Activated B cell treated with CpG ODN at 0.5 μM for 24 hours (primary cell): ENCODE results near the gene ACAP2. TPM values are rescaled to one million over a fixed set of nuclear protein-coding genes. Genes with fewer than 3 reads are reported as not detected.
"Not testable (repeated sequence)": the region's sequence is repeated elsewhere in the genome, so short reads cannot be mapped to it uniquely, and the experiment has no call there.

Experiments used
- ATAC-seq: fragments of 200-7000 bp; cut with Tn5 transposase; one replicate; pipeline ENCODE4 v1.10.0; 2021; ENCODE audit warnings: low read depth, mild to moderate bottlenecking, moderate library complexity
- CTCF ChIA-PET: fragments of 350-600 bp; sonication (Branson Sonifier 250); formaldehyde crosslinking; loops from one replicate; lab custom pipeline; 2021; ENCODE audit warnings: antibody characterized with exemption; lab: Charles Lee
- POLR2A ChIA-PET: fragments of 350-600 bp; sonication (Branson Sonifier 250); formaldehyde crosslinking; loops from one replicate; lab custom pipeline; 2021; ENCODE audit warnings: antibody characterized with exemption; lab: Charles Lee
- DNase-seq: peaks from one replicate; pipeline ENCODE4 v3.0.0; 2022
- H3K27ac Mint-ChIP-seq: one replicate; pipeline ENCODE4 v1.8.0; 2020; ENCODE audit warnings: mixed read lengths
- H3K27me3 Mint-ChIP-seq: one replicate; pipeline ENCODE4 v1.8.0; 2021; ENCODE audit warnings: mixed read lengths
- H3K36me3 Mint-ChIP-seq: one replicate; pipeline ENCODE4 v1.8.0; 2021; ENCODE audit warnings: low read depth, mixed read lengths
- H3K4me1 Mint-ChIP-seq: one replicate; pipeline ENCODE4 v1.8.0; 2021; ENCODE audit warnings: mixed read lengths
- H3K4me3 Mint-ChIP-seq: one replicate; pipeline ENCODE4 v1.8.0; 2020; ENCODE audit warnings: mild to moderate bottlenecking, mixed read lengths
- H3K9me3 Mint-ChIP-seq: one replicate; pipeline ENCODE4 v1.8.0; 2020; ENCODE audit warnings: mixed read lengths
- intact Hi-C: fragments of 100-400 bp; cut with micrococcal nuclease; formaldehyde crosslinking; loops from one replicate; pipeline ENCODE4 v1.15.1; 2024
- total RNA-seq: library from RNA; stranded (reverse); gene quantifications from 2 replicates; pipeline ENCODE4 v1.2.3, GENCODE V29; 2022
- TF ChIP-seq, protein P1 (sequence below): fragments of 200-600 bp; IDR thresholded peaks from one replicate; pipeline ENCODE4 v1.8.0; 2022; ENCODE audit warnings: antibody characterized with exemption, mild to moderate bottlenecking

Gene ACAP2
- total RNA-seq, 1 donor from 2014 or later = 89.7 TPM

DNA sequence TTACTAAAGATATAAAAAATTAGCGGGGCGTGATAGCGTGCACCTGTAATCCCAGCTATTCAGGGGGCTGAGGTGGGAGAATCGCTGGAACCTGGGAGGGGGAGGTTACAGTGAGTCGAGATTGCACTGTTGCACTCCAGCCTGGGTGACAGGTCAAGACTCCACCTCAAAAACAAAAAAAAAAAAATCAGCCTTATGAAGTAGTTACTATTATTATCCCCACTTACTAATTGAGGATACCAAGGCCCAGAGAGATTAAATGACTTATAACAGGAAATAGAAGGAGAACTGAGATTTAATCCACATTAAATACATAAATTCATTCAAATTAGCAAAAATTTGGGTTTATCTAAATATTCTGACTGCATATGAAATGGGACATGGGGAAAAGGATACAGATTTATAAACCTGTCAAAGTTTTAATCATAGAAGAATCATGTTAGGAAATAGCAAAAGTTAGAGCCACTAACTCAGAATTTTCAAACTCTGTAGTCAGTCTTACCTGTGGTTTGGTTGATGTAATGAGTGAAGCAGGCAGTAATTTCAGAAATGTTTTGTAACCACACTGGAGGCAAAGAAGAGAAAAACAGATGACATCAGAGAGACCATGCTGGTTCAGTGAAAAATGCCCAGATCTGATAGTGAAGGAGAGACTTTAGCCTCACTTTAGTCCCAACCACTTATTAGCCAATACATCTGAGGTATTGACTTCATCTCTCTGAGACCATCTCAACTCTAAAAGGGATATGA lies 25.0 kb upstream of the ACAP2 start:
- Mint-ChIP-seq H3K4me1 (peaks cover 6% of the 10 kb centered on the region), H3K27me3 (no peaks in the 10 kb centered on the region), H3K4me3 (no peak overlapping the region), H3K27ac (peak overlapping the region; percentile 25), H3K9me3 (peaks cover 14% of the 10 kb centered on the region), H3K36me3 (no peaks in the 10 kb centered on the region)
- ChIA-PET CTCF (no interaction called here), POLR2A (no interaction called here)
- intact Hi-C loops = no loop called here
- TF ChIP-seq, protein P1, sequence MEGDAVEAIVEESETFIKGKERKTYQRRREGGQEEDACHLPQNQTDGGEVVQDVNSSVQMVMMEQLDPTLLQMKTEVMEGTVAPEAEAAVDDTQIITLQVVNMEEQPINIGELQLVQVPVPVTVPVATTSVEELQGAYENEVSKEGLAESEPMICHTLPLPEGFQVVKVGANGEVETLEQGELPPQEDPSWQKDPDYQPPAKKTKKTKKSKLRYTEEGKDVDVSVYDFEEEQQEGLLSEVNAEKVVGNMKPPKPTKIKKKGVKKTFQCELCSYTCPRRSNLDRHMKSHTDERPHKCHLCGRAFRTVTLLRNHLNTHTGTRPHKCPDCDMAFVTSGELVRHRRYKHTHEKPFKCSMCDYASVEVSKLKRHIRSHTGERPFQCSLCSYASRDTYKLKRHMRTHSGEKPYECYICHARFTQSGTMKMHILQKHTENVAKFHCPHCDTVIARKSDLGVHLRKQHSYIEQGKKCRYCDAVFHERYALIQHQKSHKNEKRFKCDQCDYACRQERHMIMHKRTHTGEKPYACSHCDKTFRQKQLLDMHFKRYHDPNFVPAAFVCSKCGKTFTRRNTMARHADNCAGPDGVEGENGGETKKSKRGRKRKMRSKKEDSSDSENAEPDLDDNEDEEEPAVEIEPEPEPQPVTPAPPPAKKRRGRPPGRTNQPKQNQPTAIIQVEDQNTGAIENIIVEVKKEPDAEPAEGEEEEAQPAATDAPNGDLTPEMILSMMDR = no peak
- ATAC-seq = no peak
- no peak for DNase-seq

DNA sequence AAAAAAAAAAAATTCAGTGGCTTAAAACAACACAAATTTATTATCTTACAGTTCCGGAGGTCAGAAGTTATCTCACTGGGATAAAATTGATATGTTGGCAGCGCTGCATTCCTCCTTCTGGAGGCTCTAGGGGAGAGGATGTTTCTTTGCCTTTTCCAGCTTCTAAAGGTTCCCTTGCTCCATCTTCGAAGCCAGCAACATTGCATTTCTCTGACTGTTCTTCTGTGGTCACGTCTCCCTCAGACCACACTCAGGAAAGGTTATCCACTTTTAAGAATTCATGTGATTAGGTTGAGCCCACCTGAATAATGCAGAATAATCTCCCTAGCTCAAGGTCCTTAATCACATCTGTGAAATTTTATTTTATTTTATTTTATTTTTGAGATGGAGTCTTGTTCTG lies 23.4 kb upstream of the ACAP2 start:
- peaks cover 6% of the 10 kb centered on the region for H3K4me1 Mint-ChIP-seq
- ChIA-PET CTCF (no interaction called here), POLR2A (no interaction called here)
- TF ChIP-seq, protein P1 = no peak
- H3K27me3 Mint-ChIP-seq = no peaks in the 10 kb centered on the region
- ATAC-seq = no peak
- intact Hi-C loops = no loop called here
- no peak overlapping the region for H3K27ac Mint-ChIP-seq
- DNase-seq = no peak
- no peak overlapping the region for H3K4me3 Mint-ChIP-seq
- H3K9me3 Mint-ChIP-seq = peaks cover 14% of the 10 kb centered on the region
- H3K36me3 Mint-ChIP-seq = no peaks in the 10 kb centered on the region

DNA sequence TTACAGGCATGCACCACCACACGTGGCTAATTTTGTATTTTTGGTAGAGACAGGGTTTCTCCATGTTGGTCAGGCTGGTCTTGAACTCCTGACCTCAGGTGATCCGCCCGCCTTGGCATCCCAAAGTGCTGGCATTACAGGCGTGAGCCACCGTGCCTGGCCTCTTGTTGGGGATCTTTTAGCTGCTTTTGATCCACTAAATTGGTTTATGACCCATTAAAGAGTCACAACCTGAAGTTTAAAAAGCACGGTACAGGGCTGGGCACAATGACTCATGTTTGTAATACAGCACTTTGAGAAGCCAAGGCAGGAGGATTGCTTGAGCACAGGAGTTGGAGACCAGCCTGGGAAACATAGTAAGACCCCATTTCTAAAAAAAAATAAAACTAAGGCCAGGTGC lies 20.1 kb upstream of the ACAP2 start:
- H3K27ac Mint-ChIP-seq = not testable (repeated sequence)

DNA sequence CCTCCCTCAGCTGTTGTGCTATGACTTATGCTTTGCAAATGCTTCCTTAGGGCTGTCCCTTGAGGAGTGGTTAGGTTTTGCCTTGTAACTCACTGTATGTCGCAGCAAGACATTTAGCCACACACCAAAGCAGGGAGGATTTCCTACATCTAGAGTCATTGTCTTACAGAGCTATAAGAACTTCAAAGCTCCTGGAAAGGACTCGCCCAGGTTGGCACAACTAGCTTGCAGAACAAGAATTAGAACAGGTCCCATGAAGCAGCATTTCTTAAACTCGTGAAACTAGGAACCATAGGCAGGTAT lies 19.4 kb upstream of the ACAP2 start:
- ATAC-seq (no peak), DNase-seq (no peak)
- POLR2A ChIA-PET = no interaction called here
- Mint-ChIP-seq H3K9me3 (no peaks in the 10 kb centered on the region), H3K36me3 (no peaks in the 10 kb centered on the region), H3K27ac (no peak overlapping the region), H3K4me1 (peaks cover 6% of the 10 kb centered on the region), H3K27me3 (no peaks in the 10 kb centered on the region), H3K4me3 (no peak overlapping the region)
- CTCF ChIA-PET = interaction anchor here (0.6 kb wide), 1 partner anchor 1666 kb away, joined by 3 read pairs; no protein-coding TSS in a partner anchor
- TF ChIP-seq, protein P1 = no peak
- intact Hi-C loops = no loop called here

More for the DNA sequence above, 20.1 kb upstream of the ACAP2 start:
- H3K4me1 Mint-ChIP-seq, intact Hi-C loops, DNase-seq, H3K27me3 Mint-ChIP-seq, H3K4me3 Mint-ChIP-seq, ATAC-seq, H3K36me3 Mint-ChIP-seq, POLR2A ChIA-PET, CTCF ChIA-PET, H3K9me3 Mint-ChIP-seq: not testable (repeated sequence)

DNA sequence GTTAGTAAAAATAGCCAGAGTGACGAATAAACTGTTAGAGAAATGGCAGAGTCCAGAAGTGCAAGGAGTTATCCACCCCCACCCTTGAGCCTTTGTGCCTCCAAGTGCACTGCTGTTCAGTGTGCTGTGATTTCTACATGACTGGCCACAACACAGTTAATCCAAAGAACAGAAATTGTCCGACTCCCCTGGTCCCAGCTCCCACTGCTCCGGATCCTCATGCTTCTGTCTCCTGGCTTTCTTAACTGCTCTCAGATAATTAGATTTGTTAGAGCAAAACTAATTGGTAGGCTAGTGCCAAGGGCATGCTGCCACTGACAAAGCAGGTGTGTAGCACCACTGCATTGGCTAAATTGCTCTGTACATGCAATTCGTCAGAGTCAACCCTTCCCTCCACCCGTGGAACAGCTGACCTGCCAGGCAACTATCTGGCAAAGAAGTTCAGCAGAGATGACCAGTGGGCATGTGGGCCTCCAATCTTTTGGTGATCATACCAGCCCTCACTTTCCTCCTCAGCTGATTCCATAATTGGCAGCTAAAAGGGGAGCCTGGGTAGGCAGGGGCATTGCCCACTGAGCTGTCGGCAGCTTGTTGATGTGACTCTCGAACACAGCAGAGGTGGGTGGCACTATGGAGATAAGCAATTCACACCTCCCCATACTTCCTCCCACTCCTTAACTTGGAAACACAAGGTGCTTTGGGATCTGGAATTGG lies 18.9 kb upstream of the ACAP2 start:
- Mint-ChIP-seq H3K4me1 (peaks cover 6% of the 10 kb centered on the region), H3K27me3 (no peaks in the 10 kb centered on the region), H3K36me3 (no peaks in the 10 kb centered on the region), H3K9me3 (no peaks in the 10 kb centered on the region), H3K27ac (no peak overlapping the region), H3K4me3 (no peak overlapping the region)
- ChIA-PET CTCF (interaction anchor here (0.6 kb wide), 1 partner anchor 1666 kb away, joined by 3 read pairs; no protein-coding TSS in a partner anchor), POLR2A (no interaction called here)
- intact Hi-C loops = no loop called here
- ATAC-seq (no peak), DNase-seq (no peak)
- TF ChIP-seq, protein P1 = no peak
